Islet precursor cell (in vitro differentiated cells): ENCODE measurements around the gene INVS.
A peak's percentile ranks its signal among the peaks of the same experiment; 100 is the strongest.
"Not testable (repeated sequence)": the region's sequence is repeated elsewhere in the genome, so short reads cannot be mapped to it uniquely, and the experiment has no call there.

Experiments
- DNase-seq: peaks from one replicate; pipeline ENCODE4 v3.0.0-alpha.2; 2018

INVS gene, protein sequence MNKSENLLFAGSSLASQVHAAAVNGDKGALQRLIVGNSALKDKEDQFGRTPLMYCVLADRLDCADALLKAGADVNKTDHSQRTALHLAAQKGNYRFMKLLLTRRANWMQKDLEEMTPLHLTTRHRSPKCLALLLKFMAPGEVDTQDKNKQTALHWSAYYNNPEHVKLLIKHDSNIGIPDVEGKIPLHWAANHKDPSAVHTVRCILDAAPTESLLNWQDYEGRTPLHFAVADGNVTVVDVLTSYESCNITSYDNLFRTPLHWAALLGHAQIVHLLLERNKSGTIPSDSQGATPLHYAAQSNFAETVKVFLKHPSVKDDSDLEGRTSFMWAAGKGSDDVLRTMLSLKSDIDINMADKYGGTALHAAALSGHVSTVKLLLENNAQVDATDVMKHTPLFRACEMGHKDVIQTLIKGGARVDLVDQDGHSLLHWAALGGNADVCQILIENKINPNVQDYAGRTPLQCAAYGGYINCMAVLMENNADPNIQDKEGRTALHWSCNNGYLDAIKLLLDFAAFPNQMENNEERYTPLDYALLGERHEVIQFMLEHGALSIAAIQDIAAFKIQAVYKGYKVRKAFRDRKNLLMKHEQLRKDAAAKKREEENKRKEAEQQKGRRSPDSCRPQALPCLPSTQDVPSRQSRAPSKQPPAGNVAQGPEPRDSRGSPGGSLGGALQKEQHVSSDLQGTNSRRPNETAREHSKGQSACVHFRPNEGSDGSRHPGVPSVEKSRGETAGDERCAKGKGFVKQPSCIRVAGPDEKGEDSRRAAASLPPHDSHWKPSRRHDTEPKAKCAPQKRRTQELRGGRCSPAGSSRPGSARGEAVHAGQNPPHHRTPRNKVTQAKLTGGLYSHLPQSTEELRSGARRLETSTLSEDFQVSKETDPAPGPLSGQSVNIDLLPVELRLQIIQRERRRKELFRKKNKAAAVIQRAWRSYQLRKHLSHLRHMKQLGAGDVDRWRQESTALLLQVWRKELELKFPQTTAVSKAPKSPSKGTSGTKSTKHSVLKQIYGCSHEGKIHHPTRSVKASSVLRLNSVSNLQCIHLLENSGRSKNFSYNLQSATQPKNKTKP

DNA sequence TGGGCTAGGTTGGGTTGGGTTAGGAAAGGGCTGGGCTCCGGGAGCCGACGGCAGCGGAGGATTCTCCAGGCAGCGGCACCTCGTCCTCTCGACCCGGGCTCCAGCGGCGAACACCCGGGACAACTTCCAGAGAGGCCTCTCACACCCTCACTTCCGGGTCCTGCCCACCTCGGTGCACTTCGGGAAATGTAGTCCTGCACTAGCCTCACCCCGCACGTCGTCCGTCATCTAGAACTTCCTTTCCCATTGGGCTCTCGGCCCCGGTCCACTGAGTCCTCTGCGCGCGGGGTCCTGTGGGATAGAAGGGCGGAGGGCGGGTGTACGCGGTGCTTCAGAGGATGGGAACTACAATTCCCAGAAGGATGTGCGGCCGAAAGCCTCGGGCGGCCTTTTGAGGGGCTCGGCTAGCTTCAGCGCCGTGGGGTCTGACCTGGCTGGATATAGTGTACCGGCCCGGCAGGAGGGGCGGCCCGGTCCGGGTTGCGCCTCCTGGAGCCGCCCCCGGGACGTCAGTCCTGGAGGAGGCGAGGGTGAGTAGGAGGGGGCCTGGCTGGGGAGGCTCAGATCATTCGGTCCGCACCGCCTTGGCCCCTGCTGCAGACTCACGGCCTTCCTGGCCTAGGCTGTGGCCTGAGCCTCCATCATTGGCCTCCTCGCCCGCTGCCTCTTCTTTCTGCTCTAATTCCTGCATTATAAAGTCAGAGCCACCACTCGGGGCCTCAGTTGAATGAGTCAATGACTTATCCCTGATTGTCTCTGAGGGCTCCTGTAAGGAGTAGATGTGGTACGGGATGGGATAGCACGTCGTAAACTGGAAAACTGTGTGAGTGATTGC, at the start of gene INVS, which contains the start of gene ERP44:
TSS of gene INVS (plus strand) at position 357 of the 835 bp plus-strand sequence. CDS start 5,279 bp downstream, outside the sequence.
TSS of gene ERP44 (minus strand) at position 114 of the 835 bp plus-strand sequence. CDS start 160 bp downstream, outside the sequence.
- peak; percentile 100 for DNase-seq

DNA sequence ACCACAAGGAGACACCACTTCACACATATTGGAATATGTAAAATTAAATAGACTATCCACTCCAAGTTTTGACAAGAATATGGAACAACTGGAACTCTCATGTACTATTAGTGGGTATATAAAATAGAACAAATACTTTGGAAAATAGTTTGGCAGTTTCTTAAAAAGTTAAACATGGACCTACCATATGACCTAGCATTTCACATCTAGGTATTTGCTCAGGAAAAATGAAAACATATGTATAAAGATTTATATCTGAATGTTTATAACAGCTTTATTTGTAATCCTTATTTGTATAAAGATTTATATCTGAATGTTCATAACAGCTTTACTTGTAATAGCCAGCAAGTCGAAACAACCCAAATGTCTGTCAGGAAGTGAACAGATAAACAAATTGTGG, 49.5 kb upstream of the INVS start:
- no peak for DNase-seq

DNA sequence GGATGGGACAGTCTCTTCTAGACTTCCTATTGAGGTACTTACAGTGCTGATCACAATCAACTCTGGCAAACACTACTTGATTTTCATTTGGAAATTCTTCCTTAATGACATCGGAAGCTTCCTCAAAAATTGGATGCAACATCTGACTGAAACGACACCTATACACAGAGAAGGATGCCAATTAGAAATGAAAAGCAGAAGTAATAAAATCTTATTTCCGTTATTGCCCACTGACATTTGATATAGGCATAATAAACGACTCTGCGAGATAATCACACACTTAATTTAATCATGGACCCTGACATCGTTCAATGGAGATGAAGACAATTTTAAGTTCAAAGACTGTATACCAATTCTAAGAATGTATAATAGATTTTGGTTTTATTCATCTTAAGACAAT, 46.7 kb upstream of the INVS start:
- no peak for DNase-seq

DNA sequence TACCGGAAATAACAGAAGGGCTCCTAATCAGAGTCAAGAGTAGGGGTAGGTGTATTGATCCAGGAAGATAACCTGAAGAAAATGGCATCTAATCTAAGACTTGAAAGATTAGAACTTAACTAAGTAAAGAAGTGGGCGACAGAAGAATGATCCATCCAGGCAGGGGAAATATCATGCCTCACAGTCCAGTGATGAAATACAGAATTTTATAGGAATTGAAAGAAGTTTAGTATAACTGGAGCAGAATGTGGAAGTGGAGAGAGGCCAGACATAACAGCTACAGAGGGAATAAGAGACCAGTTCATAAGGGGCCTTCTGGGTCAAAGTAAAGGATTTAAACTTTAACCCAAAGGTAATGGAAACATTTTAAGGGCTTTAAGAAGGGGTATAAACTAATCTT, 42.5 kb upstream of the INVS start:
- no peak for DNase-seq

DNA sequence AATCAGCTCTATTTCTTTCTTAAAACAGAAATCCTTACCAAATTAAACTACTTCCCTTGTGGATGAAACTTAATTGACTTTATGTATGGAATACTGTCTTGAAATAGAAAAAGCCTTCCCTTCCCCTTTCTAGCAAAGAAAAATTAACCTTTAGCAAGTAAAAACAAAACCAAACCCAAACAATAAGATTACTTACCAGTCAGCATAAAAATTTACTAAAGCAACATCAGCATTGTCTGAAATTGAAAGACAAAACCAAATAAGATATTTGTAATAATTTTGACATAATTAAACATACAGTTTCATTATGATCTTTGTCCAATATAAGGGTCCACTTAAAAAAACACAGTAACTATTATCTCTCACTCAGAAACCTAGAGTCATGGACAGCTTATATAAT, 41.4 kb upstream of the INVS start:
- DNase-seq = no peak

DNA sequence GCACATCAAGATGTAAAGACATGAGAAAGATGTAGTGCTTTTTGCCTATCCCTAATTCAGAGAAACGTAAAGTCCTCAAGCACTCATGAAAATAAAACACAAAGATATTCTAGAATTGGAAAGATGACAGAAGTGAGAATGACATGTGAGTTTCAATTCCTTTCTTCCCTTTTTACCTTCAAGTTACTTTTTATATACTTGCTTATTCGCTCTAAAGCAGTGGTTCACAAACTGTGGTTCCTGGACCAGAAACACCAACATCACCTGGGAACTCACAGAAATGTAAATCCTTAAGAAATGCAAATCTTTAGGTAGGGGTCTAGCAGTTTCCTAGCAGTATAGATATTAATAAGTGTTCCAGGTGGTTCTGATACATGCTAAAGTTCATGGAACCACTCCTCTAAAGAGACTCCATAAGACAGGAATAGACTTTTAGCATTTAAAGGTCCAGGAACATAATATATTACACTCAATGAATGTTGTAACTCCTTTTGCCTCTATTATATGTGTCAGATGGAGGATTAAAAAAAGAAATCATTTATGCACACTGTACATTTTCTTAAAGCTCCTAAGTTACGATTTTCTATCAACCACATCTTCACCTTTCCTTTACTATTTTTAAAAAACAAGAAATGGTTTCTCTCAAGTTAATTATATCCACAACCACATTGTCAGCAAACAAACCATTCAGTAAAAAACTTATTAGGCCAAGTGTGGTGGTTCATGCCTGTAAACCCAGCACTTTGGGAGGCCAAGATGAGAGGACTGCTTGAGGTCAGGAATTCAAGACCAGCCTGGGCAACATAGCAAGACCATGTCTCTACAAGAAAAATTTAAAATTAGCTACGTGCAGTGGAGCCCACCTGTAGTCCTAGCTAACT, 40.1 kb upstream of the INVS start:
- DNase-seq = no peak

DNA sequence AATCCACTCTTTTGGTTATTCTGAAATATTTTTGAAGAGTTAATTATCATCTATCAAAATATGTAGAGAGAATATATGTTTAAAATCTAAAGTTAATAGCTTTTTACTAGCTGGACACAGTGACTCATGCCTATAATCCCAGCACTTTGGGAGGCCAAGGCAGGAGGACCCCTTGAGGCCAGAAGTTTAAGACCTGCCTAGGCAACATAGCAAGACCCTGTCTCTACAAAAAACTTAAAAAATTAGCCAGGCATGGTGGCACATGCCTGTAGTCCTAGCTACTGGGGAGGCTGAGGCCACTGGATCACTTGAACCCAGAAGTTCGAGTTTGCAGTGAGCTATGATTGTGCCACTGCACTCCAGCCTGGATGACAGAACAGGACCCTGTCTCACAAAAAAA, 36.4 kb upstream of the INVS start:
- not testable (repeated sequence) for DNase-seq

DNA sequence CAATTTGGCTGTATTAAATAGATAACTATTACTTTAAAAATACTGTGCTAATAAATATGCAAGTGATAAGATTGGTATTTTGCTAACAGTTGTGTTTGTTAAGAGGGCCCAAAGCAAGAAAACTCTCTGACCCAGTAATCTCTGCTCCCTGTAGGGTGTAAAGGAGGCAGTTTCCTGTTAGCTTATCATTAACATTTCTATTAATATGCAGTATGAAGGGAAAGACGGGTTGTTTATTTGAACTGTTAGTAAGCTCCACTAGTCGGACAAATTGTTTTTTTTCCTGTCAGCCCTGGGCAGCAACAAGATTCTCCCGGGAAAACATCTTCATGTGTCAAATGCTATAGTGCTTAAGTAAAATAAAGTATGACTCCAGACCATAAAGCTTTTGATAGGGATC, 35.9 kb upstream of the INVS start:
- DNase-seq = no peak

DNA sequence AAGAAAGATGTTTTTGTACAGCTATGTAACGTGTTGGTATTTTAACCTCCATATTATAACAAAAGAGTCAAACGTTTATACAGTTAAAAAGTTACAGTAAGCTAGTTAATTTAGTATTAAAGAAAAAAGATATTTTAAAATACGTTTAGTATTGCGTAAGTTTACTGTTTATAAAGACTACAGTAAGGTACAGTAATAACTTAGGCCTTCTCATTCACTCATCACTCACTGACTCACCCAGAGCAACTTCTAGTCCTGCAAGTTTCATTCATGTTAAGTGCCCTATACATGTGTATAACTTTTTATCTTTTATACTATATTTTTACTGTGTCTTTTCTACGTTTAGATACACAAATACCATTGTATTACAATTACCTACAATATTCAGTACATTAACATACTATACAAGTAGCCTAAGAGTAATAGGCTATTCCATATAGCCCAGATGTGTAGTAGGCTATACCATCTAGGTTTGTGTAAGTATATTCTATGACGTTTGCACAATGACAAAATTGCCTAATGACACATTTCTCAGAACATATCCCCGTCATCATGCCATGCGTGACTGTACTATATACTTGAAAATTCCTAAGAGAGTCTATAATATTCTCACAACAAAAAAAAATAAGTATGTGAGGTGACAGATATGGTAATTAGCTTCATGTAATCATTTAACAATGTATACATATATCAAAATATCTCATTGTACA, 34.0 kb upstream of the INVS start:
- no peak for DNase-seq

DNA sequence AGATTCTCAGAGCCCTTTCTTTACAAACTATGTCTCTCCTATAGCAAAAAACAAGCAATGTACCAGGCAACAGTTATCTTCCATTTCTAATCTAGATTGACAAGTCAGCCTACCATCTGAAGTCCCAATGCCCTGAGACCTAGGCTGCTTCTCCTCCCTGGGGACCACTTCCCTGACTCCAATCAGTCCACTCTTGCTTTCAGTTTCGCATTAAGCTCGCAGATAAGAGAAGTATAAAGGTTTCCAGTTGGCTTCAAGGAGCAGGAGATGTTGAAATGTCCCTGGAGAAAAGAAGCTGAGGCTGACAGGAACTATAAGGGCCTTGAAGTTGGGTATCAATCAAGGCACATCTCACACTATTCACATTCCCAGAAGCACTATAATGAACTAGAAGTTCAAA, 32.5 kb upstream of the INVS start:
- DNase-seq = no peak

DNA sequence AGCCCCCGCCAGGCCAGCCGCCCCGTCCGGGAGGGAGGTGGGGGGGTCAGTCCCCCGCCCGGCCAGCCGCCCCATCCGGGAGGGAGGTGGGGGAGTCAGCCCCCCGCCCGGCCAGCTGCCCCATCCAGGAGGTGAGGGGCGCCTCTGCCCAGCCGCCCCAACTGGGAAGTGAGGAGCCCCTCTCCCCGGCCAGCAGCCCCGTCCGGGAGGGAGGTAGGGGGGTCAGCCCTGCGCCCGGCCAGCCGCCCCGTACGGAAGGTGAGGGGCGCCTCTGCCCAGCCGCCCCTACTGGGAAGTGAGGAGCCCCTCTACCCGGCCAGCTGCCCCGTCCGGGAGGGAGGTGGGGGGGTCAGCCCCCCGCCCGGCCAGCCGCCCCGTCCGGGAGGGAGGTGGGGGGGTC, 31.1 kb upstream of the INVS start:
- DNase-seq = not testable (repeated sequence)

DNA sequence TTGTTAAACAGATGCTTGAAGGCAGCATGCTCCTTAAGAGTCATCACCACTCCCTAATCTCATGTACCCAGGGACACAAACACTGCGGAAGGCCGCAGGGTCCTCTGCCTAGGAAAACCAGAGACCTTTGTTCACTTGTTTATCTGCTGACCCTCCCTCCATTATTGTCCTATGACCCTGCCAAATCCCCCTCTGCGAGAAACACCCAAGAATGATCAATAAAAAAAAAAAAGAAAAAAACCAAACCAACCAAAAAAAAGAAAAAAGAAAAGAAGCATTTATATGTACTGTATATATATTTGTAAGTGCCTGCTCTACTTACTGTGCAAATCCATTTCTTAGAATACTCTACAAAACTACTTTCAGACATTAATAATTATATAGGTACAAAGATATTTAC, 30.0 kb upstream of the INVS start:
- not testable (repeated sequence) for DNase-seq

DNA sequence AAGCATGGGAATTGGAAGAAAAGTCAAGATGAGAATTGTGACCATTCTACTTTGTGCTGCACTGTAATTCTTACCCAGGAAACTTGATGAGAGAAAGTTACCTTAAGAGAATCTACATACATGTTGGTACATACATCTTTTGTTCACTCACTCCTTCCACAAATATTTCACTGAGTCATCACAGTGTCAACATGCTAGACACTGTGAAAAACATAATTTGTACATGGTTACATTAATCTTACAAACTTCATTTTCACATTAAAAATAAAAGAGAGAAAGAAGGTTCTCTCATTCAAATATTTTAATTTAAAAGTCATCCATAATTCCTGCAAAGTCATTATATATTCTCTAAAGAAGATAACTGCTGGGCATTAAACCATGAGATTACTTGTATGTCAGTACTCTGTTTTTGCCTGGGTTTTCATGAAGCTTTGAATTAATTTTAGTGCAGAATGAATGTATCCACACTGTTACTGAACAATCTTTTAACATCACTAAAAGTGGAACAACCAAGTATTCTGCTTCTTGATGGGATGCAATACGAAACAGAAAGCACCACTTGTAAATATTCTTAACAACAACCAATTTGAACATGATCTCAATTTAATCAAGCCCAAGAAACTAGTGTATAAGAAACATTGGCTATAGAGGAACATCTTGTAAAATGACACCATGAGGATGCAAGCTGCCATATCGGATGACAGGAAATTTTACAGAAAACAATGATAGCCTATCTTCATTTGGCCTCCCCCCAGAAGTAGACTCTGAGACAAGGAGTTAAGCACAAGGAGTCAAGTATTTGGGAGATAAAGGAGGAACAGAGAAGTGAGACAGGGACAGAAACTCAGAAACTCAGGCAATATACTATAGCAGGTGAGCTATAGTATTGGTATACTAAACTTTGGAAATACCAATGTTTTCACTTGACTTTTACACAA, 28.7 kb upstream of the INVS start:
- no peak for DNase-seq

DNA sequence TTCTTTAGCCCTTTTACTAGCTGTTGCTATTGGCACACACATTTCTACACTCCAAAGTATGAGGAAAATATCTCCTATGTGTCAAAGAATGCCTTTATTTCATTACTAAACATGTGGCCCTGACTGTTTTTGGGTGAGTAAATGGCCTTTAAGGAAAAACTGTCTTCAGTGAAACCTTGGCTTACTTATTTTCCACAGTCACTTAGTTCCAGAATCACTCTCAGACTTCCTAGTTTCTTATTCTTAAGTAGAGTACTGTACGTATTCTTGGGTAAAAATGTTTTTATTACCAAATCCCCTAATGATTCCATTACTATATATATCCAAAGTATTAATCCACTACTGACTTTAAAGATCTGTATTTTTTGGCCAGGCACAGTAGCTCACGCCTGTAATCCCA, 27.8 kb upstream of the INVS start:
- DNase-seq = no peak

DNA sequence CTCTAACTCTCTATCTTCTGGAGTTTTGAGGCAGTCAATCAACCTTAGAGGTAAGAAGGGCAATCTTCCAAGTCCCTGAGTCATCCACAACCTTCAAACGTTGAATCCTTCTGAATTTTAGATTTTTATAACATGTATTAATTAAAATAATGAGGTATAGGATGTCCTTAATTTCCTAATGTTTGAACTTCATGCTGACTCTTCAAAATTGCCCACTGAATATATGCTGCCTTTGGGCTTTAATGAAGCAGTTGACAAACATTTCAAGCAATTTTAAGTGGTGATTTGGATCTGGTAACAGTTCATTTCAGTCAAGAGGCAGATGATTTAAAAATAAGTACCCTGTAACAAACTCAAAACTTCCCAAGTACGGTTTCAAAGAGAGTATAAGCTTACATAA, 26.2 kb upstream of the INVS start:
- no peak for DNase-seq

DNA sequence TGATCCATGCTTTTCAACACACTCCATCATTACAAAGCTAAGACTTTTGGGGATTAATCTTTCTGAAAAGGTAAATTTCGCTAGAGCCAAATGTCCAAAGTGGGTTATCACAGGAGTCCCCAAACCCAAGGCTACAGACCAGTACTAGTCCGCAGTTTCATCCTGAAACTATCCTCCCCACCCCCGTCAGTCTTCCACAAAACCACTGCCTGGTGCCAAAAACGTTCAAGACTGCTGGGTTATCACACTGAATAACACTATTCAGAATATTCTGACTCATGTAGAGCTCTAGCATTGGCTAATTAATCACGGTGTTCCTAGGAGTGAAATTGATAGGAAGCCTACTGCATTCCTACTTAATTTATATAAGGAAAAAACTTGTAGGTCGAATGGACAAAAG, 24.9 kb upstream of the INVS start:
- DNase-seq = no peak

DNA sequence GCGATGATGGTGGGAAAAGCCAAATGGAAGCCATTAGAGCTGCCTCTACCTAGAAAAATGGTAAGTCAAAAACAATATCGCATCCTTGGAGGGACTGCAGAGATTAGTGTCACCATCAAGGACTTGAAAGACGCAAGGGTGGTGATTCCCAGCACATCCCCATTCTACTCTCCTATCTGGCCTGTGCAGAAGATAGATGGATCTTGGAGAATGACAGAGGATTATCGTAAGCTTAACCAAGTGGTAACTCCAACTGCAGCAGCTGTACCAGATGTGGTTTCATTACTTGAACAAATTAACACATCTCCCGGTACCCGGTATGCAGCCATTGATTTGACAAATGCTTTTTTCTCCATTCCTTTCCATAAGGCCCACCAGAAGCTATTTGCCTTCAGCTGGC, 24.1 kb upstream of the INVS start:
- no peak for DNase-seq

DNA sequence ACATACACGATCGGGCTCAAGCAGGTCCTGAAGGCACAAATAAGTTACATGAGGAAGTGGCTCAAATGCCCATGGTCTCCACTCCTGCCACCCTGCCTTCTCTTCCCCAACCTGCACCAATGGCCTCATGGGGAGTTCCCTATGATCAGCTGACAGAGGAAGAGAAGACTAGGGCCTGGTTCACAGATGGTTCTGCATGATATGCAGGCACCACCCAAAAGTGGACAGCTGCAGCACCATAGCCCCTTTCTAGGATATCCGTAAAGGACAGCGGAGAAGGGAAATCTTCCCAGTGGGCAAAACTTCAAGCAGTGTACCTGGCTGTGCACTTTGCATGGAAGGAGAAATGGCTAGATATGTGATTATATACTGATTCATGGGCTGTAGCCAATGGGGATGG, 22.8 kb upstream of the INVS start:
- DNase-seq = not testable (repeated sequence)

DNA sequence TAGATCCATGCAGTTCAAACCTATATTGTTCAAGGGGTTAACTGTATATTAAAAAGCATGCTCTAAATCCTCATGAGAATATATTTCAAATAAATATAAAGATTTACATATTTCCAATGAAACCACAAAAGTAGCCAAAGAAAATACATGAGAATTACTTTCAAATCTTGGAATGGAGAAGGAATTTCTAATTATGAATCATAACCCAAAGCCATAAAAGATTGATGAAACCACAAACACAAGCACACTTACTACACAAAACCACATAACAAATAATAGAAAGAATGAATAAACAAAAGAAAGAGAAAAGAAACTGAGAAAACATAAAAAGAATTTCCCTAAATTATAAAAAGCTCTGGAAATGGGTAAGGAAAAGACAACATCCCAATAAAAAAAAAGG, 16.3 kb upstream of the INVS start:
- DNase-seq = no peak
